Suprapubic skin (tissue), 4 donors: ENCODE results near the gene ETS2.

Experiments used
- CTCF ChIP-seq, 2 donors: fragments of 200-600 bp in 1 of 2; fragments of 450-650 bp in 1 of 2; sonication (generic) in 1 of 2; IDR thresholded peaks; one replicate each; pipeline ENCODE4 v1.5.1; 2016 to 2019; ENCODE audit warnings: antibody characterized with exemption in 2 of 2, mild to moderate bottlenecking in 1 of 2, moderate library complexity in 1 of 2
- EP300 ChIP-seq: sonication (generic); formaldehyde crosslinking; IDR thresholded peaks from one replicate; pipeline ENCODE4 v1.6.1; 2017; ENCODE audit warnings: antibody characterized with exemption
- POLR2A ChIP-seq, 2 donors: fragments of 450-650 bp; IDR thresholded peaks; one replicate each; pipeline ENCODE4 v1.6.1; 2017; ENCODE audit warnings: antibody characterized with exemption in 2 of 2, mild to moderate bottlenecking in 2 of 2, moderate library complexity in 2 of 2
- POLR2AphosphoS5 ChIP-seq, 3 donors: sonication (generic); formaldehyde crosslinking; IDR thresholded peaks; one replicate each; pipeline ENCODE4 v1.6.1; 2017; ENCODE audit warnings: antibody characterized with exemption in 3 of 3

- TF ChIP-seq EP300 (no peak), CTCF (IDR thresholded peaks at IDR 0.05) (no peak), POLR2AphosphoS5 (IDR thresholded peaks at IDR 0.05) (no peak), POLR2A (IDR thresholded peaks at IDR 0.05) (no peak)
Measured at GRCh38 chr21:38813143-38813542, 7.4 kb downstream of the ETS2 start.
